Natural killer cell treated with Interleukin-12 subunit alpha and Interleukin-12 subunit beta and Interleukin-15 and Interleukin-18, amount 100 ng/mL, for 72 hours (primary cell): ENCODE measurements around the gene PDIA6. TPM values are rescaled to one million over a fixed set of nuclear protein-coding genes. Genes with fewer than 3 reads are reported as not detected.

Source experiments
- ATAC-seq, 2 donors: fragments of 150-1000 bp; cut with Tn5 transposase in 1 of 2; sonication (Bioruptor Pico), chemical (Tn5 transposase) in 1 of 2; 2 replicates each; pipeline ENCODE4 v1.10.0; 2021
- DNase-seq: peaks from one replicate; pipeline ENCODE4 v3.0.0; 2022; ENCODE audit warnings: low spot score
- H3K27ac Mint-ChIP-seq, 2 donors: 1 replicate in 1 of 2; 2 replicates in 1 of 2; pipeline ENCODE4 v1.8.0; 2022; ENCODE audit warnings: mixed read lengths in 2 of 2, mild to moderate bottlenecking in 1 of 2, moderate library complexity in 1 of 2
- H3K27me3 Mint-ChIP-seq, 2 donors: 1 replicate in 1 of 2; 2 replicates in 1 of 2; pipeline ENCODE4 v1.8.0; 2022; ENCODE audit warnings: mixed read lengths in 2 of 2
- H3K36me3 Mint-ChIP-seq: one replicate; pipeline ENCODE4 v1.8.0; 2022; ENCODE audit warnings: mixed read lengths
- H3K4me1 Mint-ChIP-seq, 2 donors: 1 replicate in 1 of 2; 2 replicates in 1 of 2; pipeline ENCODE4 v1.8.0; 2022; ENCODE audit warnings: low read depth in 2 of 2, mixed read lengths in 2 of 2, mild to moderate bottlenecking in 1 of 2
- H3K4me3 Mint-ChIP-seq: one replicate; pipeline ENCODE4 v1.8.0; 2022; ENCODE audit warnings: mixed read lengths
- H3K9me3 Mint-ChIP-seq: 2 replicates; pipeline ENCODE4 v1.8.0; 2022; ENCODE audit warnings: mixed read lengths
- total RNA-seq, 2 donors: library from RNA; stranded (reverse); gene quantifications; one replicate each; pipeline ENCODE4 v1.2.3, GENCODE V29; 2022

The PDIA6 gene
- total RNA-seq, 2 donors from 2014 or later = 214 to 236 TPM

DNA sequence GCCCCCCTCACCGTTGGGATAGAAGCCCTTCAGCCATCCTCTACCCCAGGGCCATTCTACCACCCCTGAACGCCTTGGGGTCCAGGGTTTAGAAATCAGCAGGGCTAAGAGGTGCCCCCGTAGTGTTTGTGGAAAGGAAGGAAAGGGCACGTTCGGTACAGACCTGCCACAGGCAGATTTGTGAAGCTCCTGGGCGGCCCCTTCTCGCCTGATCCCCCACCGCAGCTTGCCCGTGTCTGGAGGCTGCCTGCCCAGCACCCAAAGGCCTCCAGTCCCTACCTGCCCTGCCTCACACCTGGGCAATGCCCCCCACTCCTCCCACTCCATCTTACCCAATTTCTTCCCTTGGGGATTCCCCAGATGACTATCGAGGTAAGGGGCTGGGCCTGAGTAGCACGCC, 69.9 kb downstream of the PDIA6 start:
- Mint-ChIP-seq H3K4me3 (no peak overlapping the region), H3K27ac (no peak overlapping the region), H3K36me3 (no peaks in the 10 kb centered on the region), H3K27me3 (peaks cover 0 to 8% of the 10 kb centered on the region in 2 donors), H3K4me1 (no peaks in the 10 kb centered on the region), H3K9me3 (no peaks in the 10 kb centered on the region)
- ATAC-seq (no peak), DNase-seq (no peak)

DNA sequence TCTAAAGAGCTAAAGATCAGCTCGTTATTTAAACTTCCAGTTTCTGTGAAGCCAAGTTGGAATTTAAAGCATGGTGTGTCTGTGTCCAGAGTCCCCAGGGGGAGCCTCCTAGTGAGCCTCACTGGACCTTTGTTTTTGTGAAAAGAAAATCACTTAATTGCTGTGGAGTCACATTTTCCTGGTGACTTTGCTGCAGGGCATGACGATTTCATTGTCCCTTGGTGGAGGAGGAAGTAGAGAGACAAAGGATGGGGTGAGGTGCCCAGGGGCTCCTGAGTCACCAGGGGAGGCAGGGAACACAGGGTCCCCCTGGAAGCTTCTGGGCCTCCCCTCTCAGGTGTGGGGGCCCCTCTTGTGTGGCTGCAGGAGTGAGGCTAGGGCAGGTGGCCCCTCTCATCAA, 71.4 kb downstream of the PDIA6 start:
- no peak overlapping the region for H3K4me3 Mint-ChIP-seq
- H3K36me3 Mint-ChIP-seq = no peaks in the 10 kb centered on the region
- peaks cover 6 to 7% of the 10 kb centered on the region in 2 donors for H3K27me3 Mint-ChIP-seq
- no peaks in the 10 kb centered on the region for H3K4me1 Mint-ChIP-seq
- no peak for ATAC-seq
- DNase-seq = no peak
- no peaks in the 10 kb centered on the region for H3K9me3 Mint-ChIP-seq
- no peak overlapping the region for H3K27ac Mint-ChIP-seq

DNA sequence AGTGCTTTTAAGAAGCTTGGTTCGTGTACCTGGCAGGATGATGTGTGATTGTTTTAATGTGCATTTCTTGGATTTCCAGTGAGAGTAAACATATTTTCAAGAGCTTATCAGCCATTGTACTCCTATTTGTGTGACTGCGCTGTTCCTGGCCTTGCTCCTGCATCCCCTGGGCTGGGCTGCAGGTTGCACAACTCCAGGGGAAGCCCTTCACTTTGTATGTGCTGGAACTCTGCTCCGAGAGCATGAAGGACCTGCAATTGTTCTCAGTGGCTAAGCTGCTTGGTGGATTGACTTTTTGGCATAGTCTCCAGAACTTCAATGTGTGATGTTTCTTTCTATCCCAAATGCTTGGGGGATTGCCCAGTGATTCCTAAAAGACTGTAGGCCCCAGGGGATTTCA, 72.4 kb downstream of the PDIA6 start:
- no peak overlapping the region for H3K4me3 Mint-ChIP-seq
- no peaks in the 10 kb centered on the region for H3K9me3 Mint-ChIP-seq
- H3K4me1 Mint-ChIP-seq = no peaks in the 10 kb centered on the region
- H3K27me3 Mint-ChIP-seq = peaks cover 7% of the 10 kb centered on the region in 2 donors
- no peak overlapping the region for H3K27ac Mint-ChIP-seq
- no peak for DNase-seq
- no peak for ATAC-seq
- H3K36me3 Mint-ChIP-seq = no peaks in the 10 kb centered on the region

DNA sequence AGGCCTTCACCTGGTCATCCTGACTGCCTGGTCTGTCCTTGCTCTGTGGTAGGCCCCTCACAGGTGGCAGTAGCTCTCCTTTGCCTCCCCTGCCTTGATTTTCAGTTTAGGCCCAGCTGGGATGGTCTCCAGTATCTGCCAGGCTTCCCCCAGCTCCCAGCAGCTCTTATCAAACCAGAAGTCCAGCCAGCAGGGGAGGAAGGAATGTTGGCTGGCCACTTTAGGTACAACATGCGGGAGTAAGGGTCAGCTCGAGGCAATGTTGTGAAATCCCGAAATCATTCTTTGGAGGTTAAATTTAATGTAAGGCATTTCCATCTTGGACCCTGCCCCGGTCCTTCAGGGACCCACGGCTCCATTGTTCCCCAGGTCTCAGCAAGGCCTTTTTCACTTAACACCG, 74.4 kb downstream of the PDIA6 start:
- DNase-seq (no peak), ATAC-seq (no peak)
- Mint-ChIP-seq H3K27me3 (peaks cover 7 to 14% of the 10 kb centered on the region in 2 donors), H3K4me1 (no peaks in the 10 kb centered on the region), H3K9me3 (no peaks in the 10 kb centered on the region), H3K27ac (no peak overlapping the region), H3K36me3 (no peaks in the 10 kb centered on the region), H3K4me3 (no peak overlapping the region)

DNA sequence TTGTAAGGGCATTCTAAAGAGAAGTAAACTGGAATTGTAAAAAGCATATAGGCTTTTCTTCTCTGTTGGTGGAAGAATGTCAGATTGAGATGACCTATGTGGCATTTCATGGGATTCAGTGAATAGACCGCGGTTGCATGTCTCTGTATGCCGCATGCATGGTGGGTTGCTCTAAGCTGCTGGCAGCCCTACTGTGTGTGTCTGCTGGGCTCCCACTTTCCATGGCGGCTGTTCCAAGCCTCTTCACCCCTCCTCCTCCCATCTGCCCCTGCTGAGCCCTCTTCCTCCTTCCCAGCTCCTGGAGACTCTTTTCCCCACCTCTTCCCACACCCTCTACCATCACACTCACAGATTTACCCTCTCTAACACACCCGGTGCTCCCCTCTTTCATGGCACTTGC, 78.6 kb downstream of the PDIA6 start:
- H3K27ac Mint-ChIP-seq = no peak overlapping the region
- DNase-seq (no peak), ATAC-seq (no peak)
- no peaks in the 10 kb centered on the region for H3K36me3 Mint-ChIP-seq
- no peak overlapping the region for H3K4me3 Mint-ChIP-seq
- peaks cover 7 to 12% of the 10 kb centered on the region in 2 donors for H3K27me3 Mint-ChIP-seq
- no peaks in the 10 kb centered on the region for H3K4me1 Mint-ChIP-seq
- no peaks in the 10 kb centered on the region for H3K9me3 Mint-ChIP-seq

DNA sequence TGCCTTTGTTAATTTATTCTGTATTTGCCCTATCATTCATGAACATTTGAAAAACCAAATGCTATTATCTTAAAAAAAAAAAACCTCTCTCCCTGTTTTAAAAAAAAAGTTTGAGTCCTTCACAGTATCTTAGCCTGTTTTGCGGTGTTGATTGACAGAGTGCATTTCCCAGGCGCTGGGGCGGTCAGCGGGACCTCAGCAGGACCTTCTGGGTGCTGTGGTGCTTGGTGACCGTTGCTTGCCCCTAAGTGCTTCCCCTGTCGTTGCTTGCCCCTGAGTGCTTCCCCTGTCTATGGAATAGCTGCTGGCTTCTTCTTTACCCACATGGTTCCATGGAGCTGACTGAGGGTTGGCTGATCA, 79.0 kb downstream of the PDIA6 start:
- Mint-ChIP-seq H3K36me3 (no peaks in the 10 kb centered on the region), H3K27me3 (peaks cover 7 to 12% of the 10 kb centered on the region in 2 donors), H3K9me3 (no peaks in the 10 kb centered on the region), H3K4me1 (no peaks in the 10 kb centered on the region), H3K27ac (no peak overlapping the region), H3K4me3 (no peak overlapping the region)
- DNase-seq = no peak
- no peak for ATAC-seq

Other genes with a start within 250 kb of the PDIA6 start
- 10 to 100 TPM; 35.7 to 49.6 TPM for gene NOL10, start 122.8 kb downstream of the PDIA6 start, total RNA-seq
- not detected for gene ATP6V1C2, start 91.2 kb downstream of the PDIA6 start, total RNA-seq
- not detected for gene KCNF1, start 99.1 kb upstream of the PDIA6 start, total RNA-seq